Endothelial cell of umbilical vein (primary cell): ENCODE measurements around the gene PPM1J. TPM values are rescaled to one million over a fixed set of nuclear protein-coding genes. Genes with fewer than 3 reads are reported as not detected.

Experiments used
- BruUV-seq: library from RNA; stranded (reverse); fragments of 400-500 nt; replicated peaks from 2 replicates; lab custom pipeline; 2021; lab: Mats Ljungman, UMichigan
- CTCF ChIA-PET: fragments of 300-600, 350-600 bp; sonication (Branson Sonifier 250); formaldehyde crosslinking; loops from one replicate; lab custom pipeline; 2021; ENCODE audit warnings: antibody characterized with exemption, inconsistent platforms; lab: Charles Lee
- POLR2A ChIA-PET: fragments of 300-600, 350-600 bp; sonication (Branson Sonifier 250); formaldehyde crosslinking; loops from one replicate; lab custom pipeline; 2021; ENCODE audit warnings: antibody characterized with exemption, inconsistent platforms; lab: Charles Lee
- DNase-seq: peaks from one replicate; pipeline ENCODE4 v3.0.0-alpha.2; 2011; ENCODE audit warnings: low read depth, low spot score
- FAIRE-seq: peaks from 2 replicates; lab custom pipeline; 2011; peaks lifted over from hg19 to GRCh38; lab: Jason Lieb, UNC
- H2AFZ ChIP-seq: 2 replicates; pipeline ENCODE4 v1.6.0; 2012; ENCODE audit warnings: low read depth, low read length, control low read depth, inconsistent platforms
- H3K27ac ChIP-seq: 2 replicates; pipeline ENCODE4 v1.5.1; 2011; ENCODE audit warnings: low read depth, mild to moderate bottlenecking, control low read depth, low read length, moderate library complexity; ENCODE audit not compliant: insufficient read depth
- H3K27me3 ChIP-seq, 2 experiments: 2 replicates each; pipeline versions ENCODE4 v1.6.0 to v1.6.1; 2011; ENCODE audit warnings: low read length in 2 of 2, mixed read lengths in 1 of 2; ENCODE audit not compliant: control insufficient read depth in 2 of 2, insufficient read depth in 2 of 2
- H3K36me3 ChIP-seq, 2 experiments: 2 replicates in 1 of 2; 3 replicates in 1 of 2; pipeline ENCODE4 v1.5.1; 2011; ENCODE audit warnings: low read length in 2 of 2, mild to moderate bottlenecking in 1 of 2, moderate library complexity in 1 of 2; ENCODE audit not compliant: control insufficient read depth in 2 of 2, insufficient read depth in 2 of 2; ENCODE audit errors: extremely low read depth in 1 of 2
- H3K4me1 ChIP-seq: 3 replicates; pipeline ENCODE4 v1.5.1; 2011; ENCODE audit warnings: mild to moderate bottlenecking, low read length; ENCODE audit not compliant: control insufficient read depth, insufficient read depth; ENCODE audit errors: extremely low read depth
- H3K4me2 ChIP-seq: 2 replicates; pipeline ENCODE4 v1.6.1; 2011; ENCODE audit warnings: low read length, control low read depth, mixed read lengths; ENCODE audit not compliant: insufficient read depth
- H3K4me3 ChIP-seq, 3 experiments: fragments of 200-600 bp in 1 of 3; sonication (generic), shearing (Covaris generic) in 1 of 3; replicated peaks in 1 of 3; 2 replicates each; pipeline ENCODE4 v1.5.1; 2011 to 2016; ENCODE audit warnings: control low read depth in 3 of 3, low read length in 3 of 3, mild to moderate bottlenecking in 2 of 3, inconsistent platforms in 1 of 3, low read depth in 1 of 3, moderate library complexity in 1 of 3; ENCODE audit not compliant: insufficient read depth in 1 of 3
- H3K79me2 ChIP-seq: 2 replicates; pipeline ENCODE4 v1.6.0; 2012; ENCODE audit warnings: low read length, inconsistent platforms; ENCODE audit not compliant: control insufficient read depth, insufficient read depth
- H3K9ac ChIP-seq: replicated peaks from 2 replicates; pipeline ENCODE3; 2011; ENCODE audit warnings: low read length, control low read depth; ENCODE audit not compliant: insufficient read depth; ENCODE audit errors: extremely low read depth
- H3K9me1 ChIP-seq: replicated peaks from 3 replicates; pipeline ENCODE4 v1.6.0; 2011; ENCODE audit warnings: mild to moderate bottlenecking, low read length; ENCODE audit not compliant: control insufficient read depth, insufficient read depth; ENCODE audit errors: extremely low read depth
- H3K9me3 ChIP-seq: replicated peaks from 2 replicates; pipeline ENCODE4 v1.5.1; 2012; ENCODE audit warnings: low read length, inconsistent platforms; ENCODE audit not compliant: control insufficient read depth, insufficient read depth
- H4K20me1 ChIP-seq: replicated peaks from 2 replicates; pipeline ENCODE3; 2011; ENCODE audit warnings: mild to moderate bottlenecking, low read length; ENCODE audit not compliant: control insufficient read depth, insufficient read depth; ENCODE audit errors: extremely low read depth
- EZH2 ChIP-seq: IDR thresholded peaks from 2 replicates; pipeline ENCODE4 v1.6.1; 2012; ENCODE audit warnings: borderline replicate concordance, low read depth, mild to moderate bottlenecking, moderate library complexity, low read length, inconsistent platforms; ENCODE audit not compliant: severe bottlenecking
- FOS ChIP-seq: IDR thresholded peaks from 2 replicates; pipeline ENCODE4 v1.6.1; 2011; ENCODE audit warnings: mild to moderate bottlenecking, low read length, moderate library complexity, borderline replicate concordance; ENCODE audit not compliant: insufficient read depth
- JUN ChIP-seq: IDR thresholded peaks from 2 replicates; pipeline ENCODE4 v1.6.1; 2011; ENCODE audit warnings: borderline replicate concordance, low read depth; ENCODE audit not compliant: insufficient read length, insufficient read depth
- MYC ChIP-seq: IDR thresholded peaks from one replicate; pipeline ENCODE4 v1.6.1; 2011; ENCODE audit warnings: mild to moderate bottlenecking, low read depth, low read length
- POLR2AphosphoS5 ChIP-seq: IDR thresholded peaks from 2 replicates; pipeline ENCODE4 v1.6.1; 2012; ENCODE audit warnings: low read depth, mild to moderate bottlenecking, control low read depth, low read length, moderate library complexity; ENCODE audit not compliant: insufficient read depth
- dilution Hi-C: fragments of 300-500 bp; cut with MboI; formaldehyde crosslinking; loops from one replicate; pipeline ENCODE4 v1.15.0; 2019; ENCODE audit warnings: low sequenced_read_pairs; ENCODE audit not compliant: extremely low pct_ligation_motif_present
- intact Hi-C: fragments of 100-400 bp; cut with micrococcal nuclease; formaldehyde crosslinking; loops from one replicate; pipeline ENCODE4 v1.10.0; 2022
- polyA plus RNA-seq, 4 experiments: library from polyadenylated mRNA; depleted of rRNA in 3 of 4; stranded (reverse) in 3 of 4; unstranded in 1 of 4; fragments of >200 nt; gene quantifications; 2 replicates each; pipeline versions ENCODE4 v1.2.1 to v1.2.3, GENCODE V29; 2011 to 2012; ENCODE audit warnings: missing spikeins in 1 of 4
- total RNA-seq: library from RNA; stranded (reverse); gene quantifications from 2 replicates; pipeline ENCODE4 v1.2.3, GENCODE V29; 2021
- TF ChIP-seq, protein P1 (sequence below): IDR thresholded peaks from 2 replicates; pipeline ENCODE4 v1.6.1; 2011; ENCODE audit not compliant: insufficient read depth, insufficient read length

The PPM1J gene
- total and polyA plus RNA-seq, 2 donors (not counting 3 experiments of a cell fraction or from before 2014, with no cell fraction given), result 1.7 to 3.1 TPM

DNA sequence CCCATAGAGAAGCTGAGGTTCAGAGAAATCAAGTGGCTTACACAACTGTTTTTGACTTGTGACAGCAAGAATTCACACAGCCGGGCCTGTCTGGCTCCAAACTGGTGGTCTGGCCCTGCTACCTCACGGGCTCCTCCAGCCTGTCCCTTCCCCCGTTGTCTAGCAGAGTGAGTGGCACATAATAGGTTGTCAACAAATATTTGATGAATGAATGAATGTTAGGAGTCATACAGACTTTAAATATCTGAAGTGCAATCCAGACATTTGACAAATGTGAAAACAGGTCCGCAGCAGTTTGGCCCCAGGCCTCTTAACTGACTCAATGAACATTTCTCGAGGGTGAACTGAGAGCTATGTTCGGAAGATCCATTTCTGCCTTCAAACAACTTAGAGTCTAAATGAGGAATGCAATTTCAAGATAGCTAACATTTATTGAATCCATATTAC, 7.1 kb downstream of the PPM1J start:
- DNase-seq (no peak), FAIRE-seq (no peak)
- no peak overlapping the region for H3K27ac ChIP-seq
- H2AFZ ChIP-seq, result no peak overlapping the region
- H3K4me3 ChIP-seq, result no peak overlapping the region
- no peak overlapping the region for H3K9ac ChIP-seq
- intact Hi-C loops, result loop anchor here (5.0 kb wide), 2 partner anchors 71 to 1049 kb away; partner anchors contain the start of gene PHTF1
- dilution Hi-C loops, result no loop called here
- ChIA-PET POLR2A (interaction anchor here (1.0 kb wide), 1 partner anchor 33 kb away, joined by 3 read pairs; the partner anchor contains the start of gene MOV10), CTCF (interaction anchor here (0.9 to 3.6 kb wide), 9 partner anchors 10 to 409 kb away, joined by 3 to 37 read pairs (median 6); partner anchors contain the start of gene MOV10)
- H3K79me2 ChIP-seq, result peaks cover 39% of the 10 kb centered on the region
- H3K9me1 ChIP-seq, result no peaks in the 10 kb centered on the region
- no peaks in the 10 kb centered on the region for H4K20me1 ChIP-seq
- peaks cover 31% of the 10 kb centered on the region for H3K4me1 ChIP-seq
- no TSS peak for BruUV-seq
- H3K27me3 ChIP-seq, result no peaks in the 10 kb centered on the region
- TF ChIP-seq EZH2 (no peak), JUN (no peak), FOS (no peak), MYC (no peak), POLR2AphosphoS5 (no peak)
- TF ChIP-seq, protein P1, sequence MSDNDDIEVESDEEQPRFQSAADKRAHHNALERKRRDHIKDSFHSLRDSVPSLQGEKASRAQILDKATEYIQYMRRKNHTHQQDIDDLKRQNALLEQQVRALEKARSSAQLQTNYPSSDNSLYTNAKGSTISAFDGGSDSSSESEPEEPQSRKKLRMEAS, result no peak
- H3K9me3 ChIP-seq, result no peaks in the 10 kb centered on the region
- H3K4me2 ChIP-seq, result no peak overlapping the region
- peaks cover under 1 to 3% of the 10 kb centered on the region in 2 experiments for H3K36me3 ChIP-seq
